K562 (cell line): Measurements from ENCODE around the gene UBE2M. TPM values are rescaled to one million over a fixed set of nuclear protein-coding genes. Genes with fewer than 3 reads are reported as not detected.

Experiments used
- ATAC-seq: fragments of 200-7000 bp; cut with Tn5 transposase; 3 replicates; pipeline ENCODE4 v1.9.1; 2020; ENCODE audit warnings: moderate library complexity
- BruUV-seq: library from RNA; stranded (reverse); fragments of 400-500 nt; replicated peaks from 2 replicates; lab custom pipeline; 2021; lab: Mats Ljungman, UMichigan
- CTCF ChIA-PET: fragments of 300-600 bp; formaldehyde crosslinking; extraction: SDS; loops from one replicate; lab custom pipeline; 2021; ENCODE audit warnings: low intra/inter-chr PET ratio; lab: Yijun Ruan, JAX
- POLR2A ChIA-PET: fragments of 300-600, 350-650 bp; sonication (Branson Sonifier 250); formaldehyde crosslinking; extraction: SDS; loops from one replicate; lab custom pipeline; 2021; ENCODE audit warnings: antibody characterized with exemption, inconsistent platforms; lab: Yijun Ruan, JAX
- DNase-seq, 4 experiments: peaks; one replicate each; pipeline versions ENCODE4 v3.0.0 to v3.0.0-alpha.2; 2011 to 2018; ENCODE audit warnings: low spot score in 3 of 4, mixed read lengths in 3 of 4; ENCODE audit errors: extremely low read depth in 1 of 4
- FAIRE-seq: peaks from 2 replicates; lab custom pipeline; 2011; peaks lifted over from hg19 to GRCh38; lab: Jason Lieb, UNC
- H2AFZ ChIP-seq: 2 replicates; pipeline ENCODE4 v1.6.0; 2011; ENCODE audit warnings: low read depth, low read length, control low read depth, inconsistent platforms
- H3K27ac ChIP-seq: fragments of 200-600 bp; 3 replicates; pipeline ENCODE4 v1.8.0; 2011; ENCODE audit warnings: low read depth, mild to moderate bottlenecking, control low read depth, inconsistent platforms, low read length, moderate library complexity, mixed read lengths; ENCODE audit errors: extremely low read depth
- H3K27me3 ChIP-seq, 2 experiments: fragments of 300-600 bp in 1 of 2; 2 replicates in 1 of 2; 3 replicates in 1 of 2; pipeline versions ENCODE4 v1.6.0 to v1.8.0; 2011; ENCODE audit warnings: inconsistent platforms in 2 of 2, low read length in 2 of 2, mild to moderate bottlenecking in 1 of 2, mixed read lengths in 1 of 2, moderate library complexity in 1 of 2; ENCODE audit not compliant: control insufficient read depth in 2 of 2, insufficient read depth in 2 of 2
- H3K36me3 ChIP-seq: fragments of 300-600 bp; 3 replicates; pipeline ENCODE4 v1.8.0; 2011; ENCODE audit warnings: mild to moderate bottlenecking, low read length, inconsistent platforms; ENCODE audit not compliant: control insufficient read depth, insufficient read depth
- H3K4me1 ChIP-seq, 2 experiments: fragments of 200-600 bp in 1 of 2; replicated peaks in 1 of 2; 2 replicates in 1 of 2; 3 replicates in 1 of 2; pipeline versions ENCODE4 v1.5.1 to v1.8.0; 2011; ENCODE audit warnings: inconsistent platforms in 2 of 2, low read length in 2 of 2, mild to moderate bottlenecking in 1 of 2, mixed read lengths in 1 of 2, moderate library complexity in 1 of 2; ENCODE audit not compliant: control insufficient read depth in 2 of 2, insufficient read depth in 2 of 2
- H3K4me2 ChIP-seq: 2 replicates; pipeline ENCODE4 v1.6.1; 2011; ENCODE audit warnings: low read length, control low read depth, inconsistent platforms, mixed read lengths; ENCODE audit not compliant: insufficient read depth
- H3K4me3 ChIP-seq: fragments of 200-600 bp; sonication (generic), shearing (Covaris generic); 2 replicates; pipeline ENCODE4 v1.5.1; 2016; ENCODE audit warnings: control low read depth, inconsistent platforms
- H3K79me2 ChIP-seq: fragments of 200-600 bp; 3 replicates; pipeline ENCODE4 v1.8.0; 2011; ENCODE audit warnings: low read length, inconsistent platforms; ENCODE audit not compliant: control insufficient read depth, insufficient read depth
- H3K9ac ChIP-seq, 2 experiments: 2 replicates each; pipeline versions ENCODE4 v1.6.0 to v1.6.1; 2011; ENCODE audit warnings: low read depth in 2 of 2, low read length in 2 of 2, control low read depth in 1 of 2, inconsistent platforms in 1 of 2, mild to moderate bottlenecking in 1 of 2, mixed read lengths in 1 of 2; ENCODE audit not compliant: insufficient read depth in 1 of 2
- H3K9me1 ChIP-seq: one replicate; pipeline ENCODE4 v1.6.0; 2011; ENCODE audit warnings: inconsistent platforms, mild to moderate bottlenecking, low read length, moderate library complexity; ENCODE audit not compliant: control insufficient read depth, insufficient read depth
- H3K9me3 ChIP-seq: replicated peaks from 2 replicates; pipeline ENCODE4 v1.5.1; 2011; ENCODE audit warnings: low read depth, low read length, inconsistent platforms; ENCODE audit not compliant: control insufficient read depth, insufficient read depth
- H4K20me1 ChIP-seq: replicated peaks from 2 replicates; pipeline ENCODE4 v1.6.1; 2011; ENCODE audit warnings: low read length, inconsistent platforms, mixed read lengths; ENCODE audit not compliant: control insufficient read depth, insufficient read depth
- BMI1 ChIP-seq: fragments of 150-350 bp; IDR thresholded peaks from 2 replicates; pipeline ENCODE4 v1.6.1; 2014; ENCODE audit warnings: low read length
- CBFA2T3 ChIP-seq: fragments of 450-650 bp; IDR thresholded peaks from 2 replicates; pipeline ENCODE4 v1.6.1; 2017
- CC2D1A ChIP-seq: fragments of 450-650 bp; IDR thresholded peaks from 2 replicates; pipeline ENCODE4 v1.6.1; 2017; ENCODE audit warnings: mild to moderate bottlenecking
- CXXC5 ChIP-seq: fragments of 250-450 bp; sonication (Bioruptor Pico); IDR thresholded peaks from 2 replicates; pipeline ENCODE4 v1.8.0; 2022; ENCODE audit warnings: inconsistent platforms, mild to moderate bottlenecking, moderate library complexity
- DPF2 ChIP-seq: fragments of 450-650 bp; IDR thresholded peaks from 2 replicates; pipeline ENCODE4 v1.6.1; 2016
- ETV5 ChIP-seq: sonication (generic); formaldehyde crosslinking; IDR thresholded peaks from 2 replicates; pipeline ENCODE4 v1.4.0; 2020; ENCODE audit warnings: low read depth, mild to moderate bottlenecking, missing genetic modification reagents
- EWSR1 ChIP-seq: fragments of 450-650 bp; IDR thresholded peaks from 2 replicates; pipeline ENCODE4 v1.6.1; 2018; ENCODE audit warnings: borderline replicate concordance, mild to moderate bottlenecking, low read depth, moderate library complexity; ENCODE audit not compliant: partially characterized antibody
- HDGF ChIP-seq: fragments of 450-650 bp; IDR thresholded peaks from 2 replicates; pipeline ENCODE4 v1.6.1; 2016
- KDM2B ChIP-seq: fragments of 250-450 bp; sonication (Bioruptor Pico); IDR thresholded peaks from 2 replicates; pipeline ENCODE4 v1.8.0; 2021; ENCODE audit warnings: mild to moderate bottlenecking, moderate library complexity
- MYBL2 ChIP-seq, 2 experiments: fragments of 450-650 bp in 1 of 2; sonication (generic) in 1 of 2; formaldehyde crosslinking in 1 of 2; IDR thresholded peaks; 2 replicates each; pipeline versions ENCODE4 v1.6.1 to v1.8.1; 2017 to 2022; ENCODE audit warnings: borderline replicate concordance in 1 of 2, inconsistent platforms in 1 of 2, low read depth in 1 of 2, mild to moderate bottlenecking in 1 of 2, missing genetic modification reagents in 1 of 2, moderate library complexity in 1 of 2
- NCOA4 ChIP-seq: fragments of 450-650 bp; IDR thresholded peaks from 2 replicates; pipeline ENCODE4 v1.6.1; 2018; ENCODE audit warnings: mild to moderate bottlenecking; ENCODE audit not compliant: partially characterized antibody
- POLR2H ChIP-seq: IDR thresholded peaks from 2 replicates; pipeline ENCODE4 v1.6.1; 2016; ENCODE audit warnings: missing genetic modification characterization, low read depth, mild to moderate bottlenecking, control low read depth, missing compliant biosample characterization, moderate library complexity
- SETDB1 ChIP-seq: IDR thresholded peaks from one replicate; pipeline ENCODE4 v1.6.1; 2012; ENCODE audit warnings: low read length, control low read depth, inconsistent platforms
- ZFP91 ChIP-seq: sonication (generic); formaldehyde crosslinking; IDR thresholded peaks from 2 replicates; pipeline ENCODE4 v1.8.0; 2022; ENCODE audit warnings: mild to moderate bottlenecking, missing genetic modification reagents
- ZNF165 ChIP-seq: fragments of 250-450 bp; sonication (Bioruptor Pico); IDR thresholded peaks from 2 replicates; pipeline ENCODE4 v1.4.0; 2020; ENCODE audit warnings: borderline replicate concordance
- ZNF24 ChIP-seq: fragments of 450-650 bp; IDR thresholded peaks from 2 replicates; pipeline ENCODE4 v1.6.1; 2016
- whole genome bisulfite sequencing: fragments of 100-300 bp; shearing (Covaris generic); methylation state at CpG from one replicate; pipeline ENCODE4 v1.1.6; 2016; ENCODE audit warnings: low coverage, mixed read lengths; ENCODE audit not compliant: insufficient coverage; ENCODE audit errors: missing lambda C conversion rate; 5-methylcytosine and 5-hydroxymethylcytosine counted together
- in situ Hi-C: fragments of 300-500 bp; cut with MboI; formaldehyde crosslinking; loops from 4 replicates; pipeline ENCODE4 v1.15.0; 2018; ENCODE audit warnings: inconsistent platforms, mixed read lengths
- intact Hi-C: fragments of 100-400 bp; cut with micrococcal nuclease; formaldehyde crosslinking; loops from 2 replicates; pipeline ENCODE4 v1.14.2; 2022
- polyA plus RNA-seq, 8 experiments: library from polyadenylated mRNA; depleted of rRNA in 4 of 8; stranded (reverse) in 5 of 8; unstranded in 3 of 8; fragments of >200 nt; fragmentation: Nextera tagmentation in 2 of 8; fragmentation: Illumina TruSeq in 1 of 8; extraction: Ambion mirVana in 2 of 8; extraction: Trizol in 1 of 8; gene quantifications; 2 replicates each; pipeline versions ENCODE4 v1.2.1 to v1.2.3, GENCODE V29; 2011 to 2014; ENCODE audit warnings: inconsistent platforms in 1 of 8, missing spikeins in 1 of 8
- total RNA-seq, 7 experiments: library from RNA; depleted of rRNA in 6 of 7; stranded (reverse); fragments of >200 nt in 6 of 7; fragmentation: Illumina TruSeq in 2 of 7; extraction: Trizol in 2 of 7; gene quantifications; 2 replicates each; pipeline versions ENCODE4 v1.2.1 to v1.2.3, GENCODE V29; 2011 to 2021; ENCODE audit warnings: low replicate concordance in 1 of 7
- TF ChIP-seq, protein P1 (sequence below): IDR thresholded peaks from 2 replicates; pipeline ENCODE4 v1.6.1; 2016; ENCODE audit warnings: missing genetic modification characterization, missing compliant biosample characterization

Gene UBE2M
- total and polyA plus RNA-seq, 9 of the 15 experiments (the other 6 are each of a cell fraction or from before 2014, with no cell fraction given) = 0.92 to 163 (median 85.7) TPM

- no peak overlapping the region for H3K4me3 ChIP-seq
- no peaks in the 10 kb centered on the region for H3K9me3 ChIP-seq
- no TSS peak for BruUV-seq
- DNase-seq = no peak
- H3K27ac ChIP-seq = no peak overlapping the region
- H3K4me2 ChIP-seq = no peak overlapping the region
- 59% methylated on average over 4 of the region's 4 CpGs for WGBS
- FAIRE-seq = no peak
- TF ChIP-seq POLR2H (tag) (no peak), CXXC5 (CRISPR knock-in tag) (no peak), CC2D1A (no peak), SETDB1 (no peak), NCOA4 (no peak), DPF2 (no peak), CBFA2T3 (no peak), ZFP91 (no peak), BMI1 (no peak), KDM2B (CRISPR knock-in tag) (no peak), ZNF165 (CRISPR knock-in tag) (no peak), HDGF (no peak), ZNF24 (no peak), EWSR1 (no peak), ETV5 (CRISPR knock-in tag) (no peak), MYBL2 (IDR thresholded peaks at IDR 0.05; ENCODE audit: low read depth) (no peak), MYBL2 (CRISPR knock-in tag; IDR thresholded peaks at IDR 0.05; ENCODE audit: borderline replicate concordance) (no peak)
- TF ChIP-seq, protein P1, sequence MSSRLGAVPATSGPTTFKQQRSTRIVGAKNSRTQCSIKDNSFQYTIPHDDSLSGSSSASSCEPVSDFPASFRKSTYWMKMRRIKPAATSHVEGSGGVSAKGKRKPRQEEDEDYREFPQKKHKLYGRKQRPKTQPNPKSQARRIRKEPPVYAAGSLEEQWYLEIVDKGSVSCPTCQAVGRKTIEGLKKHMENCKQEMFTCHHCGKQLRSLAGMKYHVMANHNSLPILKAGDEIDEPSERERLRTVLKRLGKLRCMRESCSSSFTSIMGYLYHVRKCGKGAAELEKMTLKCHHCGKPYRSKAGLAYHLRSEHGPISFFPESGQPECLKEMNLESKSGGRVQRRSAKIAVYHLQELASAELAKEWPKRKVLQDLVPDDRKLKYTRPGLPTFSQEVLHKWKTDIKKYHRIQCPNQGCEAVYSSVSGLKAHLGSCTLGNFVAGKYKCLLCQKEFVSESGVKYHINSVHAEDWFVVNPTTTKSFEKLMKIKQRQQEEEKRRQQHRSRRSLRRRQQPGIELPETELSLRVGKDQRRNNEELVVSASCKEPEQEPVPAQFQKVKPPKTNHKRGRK = no peak
- TF ChIP-seq, all 486 proteins: peak for 0
- CTCF ChIA-PET = no interaction called here
- Histone ChIP-seq H3K4me1 (peaks cover 9 to 39% of the 10 kb centered on the region in 2 experiments), H3K79me2 (peaks cover 35% of the 10 kb centered on the region), H3K27me3 (no peaks in the 10 kb centered on the region), H2AFZ (no peak overlapping the region), H3K9ac (no peak overlapping the region), H3K9me1 (peaks cover 3% of the 10 kb centered on the region), H3K36me3 (peaks cover 11% of the 10 kb centered on the region; the same call in 1 of the 3 replicates), H4K20me1 (no peaks in the 10 kb centered on the region)
- ATAC-seq = no peak
- POLR2A ChIA-PET = interaction anchor here (0.6 to 1.7 kb wide), 3 partner anchors 22 to 63 kb away, joined by 3 to 5 read pairs (median 3); partner anchors contain the start of genes CHMP2A and TRIM28
- in situ Hi-C loops = no loop called here
- intact Hi-C loops = loop anchor here (2.0 kb wide), 1 partner anchor 53 kb away; no protein-coding TSS in a partner anchor
These were observed 36.8 kb downstream of the UBE2M start for GRCh38 chr19:58521651-58522050.
